Tongue (tissue), 2 donors: ENCODE data around the gene SRGAP1. TPM values are rescaled to one million over a fixed set of nuclear protein-coding genes. Genes with fewer than 3 reads are reported as not detected.
"Not testable (repeated sequence)": the region's sequence is repeated elsewhere in the genome, so short reads cannot be mapped to it uniquely, and the experiment has no call there.

Experiments used
- DNase-seq: peaks from one replicate; pipeline ENCODE4 v3.0.0-alpha.2; 2015
- total RNA-seq: library from RNA; depleted of rRNA; stranded (reverse); fragments of >200 nt; gene quantifications from one replicate; pipeline ENCODE4 v1.2.3, GENCODE V29; 2014

The SRGAP1 gene
- total RNA-seq, 1 donor from 2014 or later, result 6.1 TPM

- peak; percentile 51 for DNase-seq
Observed at GRCh38 chr12:64085996-64086395, 241.5 kb downstream of the SRGAP1 start.

GRCh38 chr12:64086946-64087345 lies 242.4 kb downstream of the SRGAP1 start:
- no peak for DNase-seq

- no peak for DNase-seq
Observed at GRCh38 chr12:64087761-64088160, 243.3 kb downstream of the SRGAP1 start.

GRCh38 chr12:64088431-64089349 lies 244.2 kb downstream of the SRGAP1 start:
- DNase-seq, result peak; percentile 62

- DNase-seq, result no peak
Observed at GRCh38 chr12:64090047-64090446, 245.5 kb downstream of the SRGAP1 start.

GRCh38 chr12:64091186-64091585 lies 246.7 kb downstream of the SRGAP1 start:
- peak; percentile 74 for DNase-seq

- DNase-seq, result no peak
Observed at GRCh38 chr12:64092507-64093196, 248.2 kb downstream of the SRGAP1 start.

- no peak for DNase-seq
Observed at GRCh38 chr12:64093689-64094088, 249.2 kb downstream of the SRGAP1 start.

GRCh38 chr12:64097366-64098105 lies 253.0 kb downstream of the SRGAP1 start:
- peak; percentile 78 for DNase-seq

GRCh38 chr12:64098709-64099354 lies 254.3 kb downstream of the SRGAP1 start:
- peak; percentile 95 for DNase-seq

GRCh38 chr12:64099397-64099796 lies 254.9 kb downstream of the SRGAP1 start:
- peak; percentile 93 for DNase-seq

GRCh38 chr12:64102339-64102738 lies 257.8 kb downstream of the SRGAP1 start:
- DNase-seq, result no peak

- peak; percentile 46 for DNase-seq
Observed at GRCh38 chr12:64103825-64104740, 259.6 kb downstream of the SRGAP1 start.

GRCh38 chr12:64105026-64105425 lies 260.5 kb downstream of the SRGAP1 start:
- no peak for DNase-seq

- DNase-seq, result no peak
Observed at GRCh38 chr12:64107776-64108175, 263.3 kb downstream of the SRGAP1 start.

GRCh38 chr12:64109706-64110105 lies 265.2 kb downstream of the SRGAP1 start:
- DNase-seq, result no peak

- DNase-seq, result no peak
Observed at GRCh38 chr12:64110864-64111263, 266.4 kb downstream of the SRGAP1 start.

- DNase-seq, result no peak
Observed at GRCh38 chr12:64116969-64117368, 272.5 kb downstream of the SRGAP1 start.

- no peak for DNase-seq
Observed at GRCh38 chr12:64120568-64120967, 276.1 kb downstream of the SRGAP1 start.

- DNase-seq, result not testable (repeated sequence)
Observed at GRCh38 chr12:64121086-64121485, 276.6 kb downstream of the SRGAP1 start.

GRCh38 chr12:64122154-64122553 lies 277.7 kb downstream of the SRGAP1 start:
- DNase-seq, result no peak
